ENCODE results near the gene SELENOM. TPM values are rescaled to one million over a fixed set of nuclear protein-coding genes. Genes with fewer than 3 reads are reported as not detected.

The SELENOM gene
- polyA plus RNA-seq, 1 donor (not counting 4 experiments of a cell fraction or from before 2014, with no cell fraction given): 9.1 TPM

DNA sequence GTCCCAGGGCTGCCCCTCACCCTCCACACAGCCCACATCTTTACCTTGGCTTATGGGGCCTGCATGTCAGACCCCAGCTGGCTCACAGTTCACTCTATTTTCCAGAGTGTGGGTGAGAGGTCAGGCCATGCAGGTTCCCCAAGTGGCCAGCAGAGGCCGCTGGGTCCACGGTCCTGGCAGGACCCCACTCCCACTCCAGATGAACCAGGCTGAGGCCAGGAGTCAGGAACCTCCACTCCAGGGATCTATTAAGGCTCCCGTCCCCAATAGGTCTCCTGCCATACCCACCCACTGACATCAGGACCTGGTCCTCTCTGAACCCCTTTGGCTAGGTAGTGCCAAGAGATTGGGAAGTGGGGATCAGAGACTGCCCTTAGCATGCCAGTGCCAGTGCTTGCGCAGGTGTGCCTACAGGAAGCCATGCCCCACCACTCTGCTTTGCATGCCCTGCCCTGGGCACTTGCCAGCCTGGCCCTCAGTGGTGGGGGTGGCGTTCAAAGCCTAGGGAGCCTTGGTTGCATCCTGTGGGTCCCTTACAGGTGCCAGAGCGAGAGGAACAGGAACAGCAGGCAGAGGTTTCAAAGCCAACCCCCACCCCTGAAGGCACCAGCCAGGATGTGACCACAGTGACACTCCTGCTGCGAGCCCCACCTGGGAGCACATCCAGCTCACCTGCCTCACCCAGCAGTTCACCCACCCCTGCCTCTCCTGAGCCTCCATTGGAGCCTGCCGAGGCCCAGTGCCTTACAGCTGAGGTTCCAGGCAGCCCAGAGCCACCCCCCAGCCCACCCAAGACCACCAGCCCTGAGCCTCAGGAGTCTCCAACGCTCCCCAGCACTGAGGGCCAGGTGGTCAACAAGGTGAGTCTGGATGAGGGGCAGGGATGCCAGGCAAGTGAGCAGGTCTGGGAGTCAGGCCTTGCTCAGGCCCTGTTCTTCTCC is 17.9 kb downstream of the SELENOM start:
- Histone ChIP-seq H2AFZ (ENCODE audit: control insufficient read depth, low read length) (no peak overlapping the region), H3K9ac (ENCODE audit: control insufficient read depth, extremely low read depth, insufficient read depth, low read length) (no peak overlapping the region), H3K4me2 (ENCODE audit: control insufficient read depth, extremely low read depth, insufficient read depth, low read depth, low read length) (no peak overlapping the region), H3K9me1 (ENCODE audit: control insufficient read depth, extremely low read depth, insufficient read depth, low read length) (no peaks in the 10 kb centered on the region), H3K4me1 (ENCODE audit: control insufficient read depth, extremely low read depth, insufficient read depth, low read length) (peaks cover 22% of the 10 kb centered on the region), H3K9me3 (ENCODE audit: control insufficient read depth, low read depth, low read length) (no peaks in the 10 kb centered on the region), H3K4me3 (ENCODE audit: control insufficient read depth in 2 of 3, extremely low read depth in 1 of 3, insufficient read depth in 2 of 3, low read depth in 1 of 3, low read length in 3 of 3) (no peak overlapping the region), H3K79me2 (ENCODE audit: control insufficient read depth, insufficient read depth, low read length) (peaks cover 71% of the 10 kb centered on the region), H3K36me3 (ENCODE audit: control insufficient read depth in 2 of 2, extremely low read depth in 1 of 2, insufficient read depth in 2 of 2, low read length in 2 of 2) (peaks cover 62 to 80% of the 10 kb centered on the region in 2 experiments), H3K27ac (ENCODE audit: control insufficient read depth, insufficient read depth, low read length) (no peak overlapping the region), H4K20me1 (ENCODE audit: control insufficient read depth, extremely low read depth, insufficient read depth, low read length) (peaks cover 39% of the 10 kb centered on the region), H3K27me3 (ENCODE audit: control insufficient read depth, extremely low read depth, insufficient read depth, low read length) (no peaks in the 10 kb centered on the region)
- TF ChIP-seq CTCF (optimal IDR thresholded peaks at IDR 0.05 in 1 of 3, IDR thresholded peaks at IDR 0.05 in 1 of 3, conservative IDR thresholded peaks at IDR 0.05 in 1 of 3; ENCODE audit: extremely low read depth in 1 of 3, insufficient read depth in 2 of 3, low read length in 3 of 3) (peak; percentile 59 to 78 (median 67)), EZH2 (IDR thresholded peaks at IDR 0.05; ENCODE audit: low read length) (no peak)
- FAIRE-seq (no peak), DNase-seq (ENCODE audit: low read depth, low spot score) (no peak)
- dilution Hi-C loops (cut with MboI; ENCODE audit: extremely low pct_ligation_motif_present, low sequenced_read_pairs): no loop called here

- peaks cover 56 to 80% of the 10 kb centered on the region in 2 experiments for H3K36me3 ChIP-seq (ENCODE audit: control insufficient read depth in 2 of 2, extremely low read depth in 1 of 2, insufficient read depth in 2 of 2, low read length in 2 of 2)
Observed at GRCh38 chr22:31088233-31088986, 19.0 kb downstream of the SELENOM start.

More at GRCh38 chr22:31088233-31088986, 19.0 kb downstream of the SELENOM start:
- H3K4me1 ChIP-seq (ENCODE audit: control insufficient read depth, extremely low read depth, insufficient read depth, low read length): peaks cover 32% of the 10 kb centered on the region
- no peak overlapping the region for H2AFZ ChIP-seq (ENCODE audit: control insufficient read depth, low read length)
- no peaks in the 10 kb centered on the region for H3K9me3 ChIP-seq (ENCODE audit: control insufficient read depth, low read depth, low read length)
- TF ChIP-seq CTCF (optimal IDR thresholded peaks at IDR 0.05 in 1 of 3, IDR thresholded peaks at IDR 0.05 in 1 of 3, conservative IDR thresholded peaks at IDR 0.05 in 1 of 3; ENCODE audit: extremely low read depth in 1 of 3, insufficient read depth in 2 of 3, low read length in 3 of 3): no peak
- TF ChIP-seq EZH2 (IDR thresholded peaks at IDR 0.05; ENCODE audit: low read length): no peak
- no peak overlapping the region for H3K4me3 ChIP-seq (ENCODE audit: control insufficient read depth in 2 of 3, extremely low read depth in 1 of 3, insufficient read depth in 2 of 3, low read depth in 1 of 3, low read length in 3 of 3)
- no peak for FAIRE-seq
- peaks cover 78% of the 10 kb centered on the region for H3K79me2 ChIP-seq (ENCODE audit: control insufficient read depth, insufficient read depth, low read length)
- no peaks in the 10 kb centered on the region for H3K9me1 ChIP-seq (ENCODE audit: control insufficient read depth, extremely low read depth, insufficient read depth, low read length)
- H3K4me2 ChIP-seq (ENCODE audit: control insufficient read depth, extremely low read depth, insufficient read depth, low read depth, low read length): no peak overlapping the region
- dilution Hi-C loops (cut with MboI; ENCODE audit: extremely low pct_ligation_motif_present, low sequenced_read_pairs): no loop called here
- DNase-seq (ENCODE audit: low read depth, low spot score): no peak
- H3K9ac ChIP-seq (ENCODE audit: control insufficient read depth, extremely low read depth, insufficient read depth, low read length): no peak overlapping the region
- no peaks in the 10 kb centered on the region for H3K27me3 ChIP-seq (ENCODE audit: control insufficient read depth, extremely low read depth, insufficient read depth, low read length)
- H4K20me1 ChIP-seq (ENCODE audit: control insufficient read depth, extremely low read depth, insufficient read depth, low read length): peaks cover 45% of the 10 kb centered on the region
- no peak overlapping the region for H3K27ac ChIP-seq (ENCODE audit: control insufficient read depth, insufficient read depth, low read length)

Measured in keratinocyte (primary cell).